Measurements from ENCODE around the gene EXOC1L. TPM values are rescaled to one million over a fixed set of nuclear protein-coding genes. Genes with fewer than 3 reads are reported as not detected.

Gene EXOC1L
- total RNA-seq, 1 experiment from 2014 or later, result not detected

- no TSS peak for BruUV-seq (replicated peaks)
- H3K4me3 ChIP-seq (ENCODE audit: low read depth in 2 of 2, low read length in 2 of 2), result no peak overlapping the region
- DNase-seq (ENCODE audit: low read depth, low spot score) (no peak), ATAC-seq (no peak)
- in situ Hi-C loops (cut with HindIII; ENCODE audit: low pct_unique_long_range_greater_than_20kb, low sequenced_read_pairs), result no loop called here
- intact Hi-C loops (cut with micrococcal nuclease; ENCODE audit: unreplicated experiment), result no loop called here
- no peak overlapping the region for H3K27ac ChIP-seq (ENCODE audit: low read length)
- peaks cover 10% of the 10 kb centered on the region; the same call in 1 of the 2 replicates for H3K36me3 ChIP-seq (ENCODE audit: control insufficient read depth, insufficient read depth, low read length)
- H3K27me3 ChIP-seq (ENCODE audit: control insufficient read depth, insufficient read depth, low read length), result no peaks in the 10 kb centered on the region
- no peaks in the 10 kb centered on the region for H3K4me1 ChIP-seq (ENCODE audit: control insufficient read depth, insufficient read depth, low read length)
- POLR2A ChIA-PET, result no interaction called here
- TF ChIP-seq CTCF (IDR thresholded peaks at IDR 0.05) (no peak), REST (IDR thresholded peaks at IDR 0.05; ENCODE audit: insufficient read depth in 1 of 2, low read depth in 2 of 2, low read length in 1 of 2) (no peak), TCF7L2 (IDR thresholded peaks at IDR 0.05; ENCODE audit: low read depth, low read length) (no peak), SIN3A (IDR thresholded peaks at IDR 0.05; ENCODE audit: borderline replicate concordance, insufficient read depth, low read depth, low read length) (no peak), POLR2AphosphoS5 (IDR thresholded peaks at IDR 0.05; ENCODE audit: low read depth, low read length) (no peak)
- no peaks in the 10 kb centered on the region for H3K9me3 ChIP-seq (ENCODE audit: control insufficient read depth, insufficient read depth, low read depth, low read length)
- CTCF ChIA-PET, result no interaction called here
These were observed 59.6 kb downstream of the EXOC1L start for GRCh38 chr4:55879224-55879623.

GRCh38 chr4:55880652-55881280 lies 61.2 kb downstream of the EXOC1L start:
- Histone ChIP-seq H3K27ac (ENCODE audit: low read length) (no peak overlapping the region), H3K27me3 (ENCODE audit: control insufficient read depth, insufficient read depth, low read length) (no peaks in the 10 kb centered on the region), H3K4me1 (ENCODE audit: control insufficient read depth, insufficient read depth, low read length) (no peaks in the 10 kb centered on the region), H3K36me3 (ENCODE audit: control insufficient read depth, insufficient read depth, low read length) (peaks cover 10% of the 10 kb centered on the region; the same call in 1 of the 2 replicates), H3K4me3 (ENCODE audit: low read depth in 2 of 2, low read length in 2 of 2) (no peak overlapping the region), H3K9me3 (ENCODE audit: control insufficient read depth, insufficient read depth, low read depth, low read length) (no peaks in the 10 kb centered on the region)
- ATAC-seq (no peak), DNase-seq (ENCODE audit: low read depth, low spot score) (no peak)
- in situ Hi-C loops (cut with HindIII; ENCODE audit: low pct_unique_long_range_greater_than_20kb, low sequenced_read_pairs), result no loop called here
- CTCF ChIA-PET, result no interaction called here
- TF ChIP-seq TCF7L2 (IDR thresholded peaks at IDR 0.05; ENCODE audit: low read depth, low read length) (no peak), SIN3A (IDR thresholded peaks at IDR 0.05; ENCODE audit: borderline replicate concordance, insufficient read depth, low read depth, low read length) (no peak), POLR2AphosphoS5 (IDR thresholded peaks at IDR 0.05; ENCODE audit: low read depth, low read length) (no peak), CTCF (IDR thresholded peaks at IDR 0.05) (no peak), REST (IDR thresholded peaks at IDR 0.05; ENCODE audit: insufficient read depth in 1 of 2, low read depth in 2 of 2, low read length in 1 of 2) (no peak)
- BruUV-seq (replicated peaks), result no TSS peak
- POLR2A ChIA-PET, result no interaction called here
- intact Hi-C loops (cut with micrococcal nuclease; ENCODE audit: unreplicated experiment), result no loop called here

Measured in Panc1 (cell line).